Suprapubic skin (tissue), 4 donors: Measurements from ENCODE around the gene TAF3.

Experiments used
- CTCF ChIP-seq, 2 donors: fragments of 200-600 bp in 1 of 2; fragments of 450-650 bp in 1 of 2; sonication (generic) in 1 of 2; IDR thresholded peaks; one replicate each; pipeline ENCODE4 v1.5.1; 2016 to 2019; ENCODE audit warnings: antibody characterized with exemption in 2 of 2, mild to moderate bottlenecking in 1 of 2, moderate library complexity in 1 of 2
- EP300 ChIP-seq: sonication (generic); formaldehyde crosslinking; IDR thresholded peaks from one replicate; pipeline ENCODE4 v1.6.1; 2017; ENCODE audit warnings: antibody characterized with exemption
- POLR2A ChIP-seq, 2 donors: fragments of 450-650 bp; IDR thresholded peaks; one replicate each; pipeline ENCODE4 v1.6.1; 2017; ENCODE audit warnings: antibody characterized with exemption in 2 of 2, mild to moderate bottlenecking in 2 of 2, moderate library complexity in 2 of 2
- POLR2AphosphoS5 ChIP-seq, 3 donors: sonication (generic); formaldehyde crosslinking; IDR thresholded peaks; one replicate each; pipeline ENCODE4 v1.6.1; 2017; ENCODE audit warnings: antibody characterized with exemption in 3 of 3

GRCh38 chr10:7866176-7866575 lies 47.9 kb downstream of the TAF3 start:
- TF ChIP-seq CTCF (IDR thresholded peaks at IDR 0.05) (no peak), POLR2AphosphoS5 (IDR thresholded peaks at IDR 0.05) (no peak), POLR2A (IDR thresholded peaks at IDR 0.05) (no peak), EP300 (no peak)
